Smooth muscle cell of the umbilical artery (primary cell): Measurements from ENCODE around the gene PIGM. TPM values are rescaled to one million over a fixed set of nuclear protein-coding genes. Genes with fewer than 3 reads are reported as not detected.

Source experiments
- total RNA-seq: library from RNA; depleted of rRNA; stranded (reverse); fragments of >200 nt; gene quantifications from 2 replicates; pipeline ENCODE4 v1.2.3, GENCODE V29; 2014

PIGM gene
- 3.7 and 4.8 TPM in 2 replicates for total RNA-seq

GRCh38 chr1:160031365-160032164 lies at the start of gene PIGM:
PIGM (minus strand) TSS chr1:160031990; CDS start chr1:160031739, 251 bp downstream.

GRCh38 chr1:160081261-160081936 lies 49.6 kb upstream of the PIGM start, which contains the start of gene KCNJ9:
KCNJ9 (plus strand) TSS chr1:160081538; CDS start chr1:160084031, 2,493 bp downstream.

GRCh38 chr1:160069460-160070231 lies 37.9 kb upstream of the PIGM start, which contains the start of gene KCNJ10:
KCNJ10 (minus strand) TSS chr1:160070160; CDS start chr1:160042532, 27,628 bp downstream.

Other genes starting within 250 kb of the PIGM start
- not detected in 2 replicates for gene FCRL6, start 229.6 kb downstream of the PIGM start, total RNA-seq
- not detected in 2 replicates for gene SLAMF8, start 205.1 kb downstream of the PIGM start, total RNA-seq
- gene VSIG8, start 169.3 kb downstream of the PIGM start, total RNA-seq = 0.23 TPM in 1 of 2 replicates, not detected in the other
- gene CFAP45, start 131.8 kb downstream of the PIGM start, total RNA-seq = under 0.01 and 0.55 TPM in 2 replicates
- gene TAGLN2, start 106.5 kb downstream of the PIGM start, total RNA-seq = 163 and 379 TPM in 2 replicates
- not detected in 2 replicates for gene IGSF9, start 86.4 kb downstream of the PIGM start, total RNA-seq
- 0.09 TPM in 1 of 2 replicates, not detected in the other for gene SLAMF9, start 77.8 kb downstream of the PIGM start, total RNA-seq
- gene KCNJ10, start 38.2 kb upstream of the PIGM start, total RNA-seq = not detected in 2 replicates
- gene KCNJ9, start 49.5 kb upstream of the PIGM start, total RNA-seq = not detected in 2 replicates
- 53.2 and 56.4 TPM in 2 replicates for gene IGSF8, start 66.6 kb upstream of the PIGM start, total RNA-seq
- under 0.01 TPM in 1 of 2 replicates, not detected in the other for gene ATP1A2, start 83.8 kb upstream of the PIGM start, total RNA-seq
- not detected in 2 replicates for gene ATP1A4, start 119.6 kb upstream of the PIGM start, total RNA-seq
- 0.09 TPM in 1 of 2 replicates, not detected in the other for gene CASQ1, start 158.6 kb upstream of the PIGM start, total RNA-seq
- 71.9 and 168 TPM in 2 replicates for gene PEA15, start 173.4 kb upstream of the PIGM start, total RNA-seq
- 67.1 and 81.3 TPM in 2 replicates for gene DCAF8, start 230.6 kb upstream of the PIGM start, total RNA-seq